H9 (cell line): ENCODE measurements around the gene FTH1. TPM values are rescaled to one million over a fixed set of nuclear protein-coding genes. Genes with fewer than 3 reads are reported as not detected.

Experiments used
- DNase-seq: peaks from one replicate; pipeline ENCODE4 v3.0.0-alpha.2; 2017
- H2AFZ ChIP-seq: one replicate; pipeline ENCODE4 v1.6.1; 2013; ENCODE audit warnings: mild to moderate bottlenecking, low read length, control low read depth, moderate library complexity
- H2AK5ac ChIP-seq: 2 replicates; pipeline ENCODE4 v1.6.1; 2013; ENCODE audit warnings: low read length, control low read depth, mixed read lengths; ENCODE audit not compliant: insufficient read length
- H2BK120ac ChIP-seq: one replicate; pipeline ENCODE4 v1.6.1; 2013; ENCODE audit warnings: low read depth, mild to moderate bottlenecking, low read length, control low read depth, inconsistent platforms; ENCODE audit not compliant: poor library complexity, severe bottlenecking
- H2BK12ac ChIP-seq: 2 replicates; pipeline ENCODE4 v1.6.1; 2013; ENCODE audit warnings: low read length, control low read depth, mixed read lengths, low read depth; ENCODE audit not compliant: insufficient read length
- H2BK15ac ChIP-seq: 2 replicates; pipeline ENCODE4 v1.6.1; 2013; ENCODE audit warnings: low read depth, low read length, control low read depth
- H2BK20ac ChIP-seq: one replicate; pipeline ENCODE4 v1.6.1; 2013; ENCODE audit warnings: low read depth, mild to moderate bottlenecking, low read length, control low read depth, inconsistent platforms; ENCODE audit not compliant: poor library complexity, severe bottlenecking
- H2BK5ac ChIP-seq: 2 replicates; pipeline ENCODE4 v1.6.1; 2013; ENCODE audit warnings: low read length, control low read depth, mixed read lengths; ENCODE audit not compliant: insufficient read length
- H3K14ac ChIP-seq: 2 replicates; pipeline ENCODE4 v1.6.1; 2013; ENCODE audit warnings: low read length, control low read depth; ENCODE audit not compliant: insufficient read depth
- H3K18ac ChIP-seq: 2 replicates; pipeline ENCODE4 v1.6.1; 2013; ENCODE audit warnings: low read depth, mild to moderate bottlenecking, mixed read lengths, low read length, control low read depth; ENCODE audit not compliant: insufficient read length
- H3K23ac ChIP-seq: 2 replicates; pipeline ENCODE4 v1.6.1; 2013; ENCODE audit warnings: low read length, control low read depth, mixed read lengths, low read depth; ENCODE audit not compliant: insufficient read length
- H3K23me2 ChIP-seq: 2 replicates; pipeline ENCODE4 v1.6.1; 2013; ENCODE audit warnings: low read depth, mild to moderate bottlenecking, mixed read lengths, low read length, control low read depth; ENCODE audit not compliant: insufficient read length, poor library complexity, severe bottlenecking
- H3K27ac ChIP-seq: 2 replicates; pipeline ENCODE4 v1.5.1; 2013; ENCODE audit warnings: low read length, control low read depth, mixed read lengths, low read depth; ENCODE audit not compliant: insufficient read length
- H3K27me3 ChIP-seq: 2 replicates; pipeline ENCODE4 v1.6.1; 2013; ENCODE audit warnings: low read length, control low read depth, inconsistent platforms; ENCODE audit not compliant: insufficient read depth
- H3K4ac ChIP-seq: 2 replicates; pipeline ENCODE4 v1.6.1; 2013; ENCODE audit warnings: low read depth, mild to moderate bottlenecking, control low read depth, inconsistent platforms, low read length, moderate library complexity
- H3K4me1 ChIP-seq: 2 replicates; pipeline ENCODE4 v1.6.1; 2013; ENCODE audit warnings: low read length, control low read depth, inconsistent platforms; ENCODE audit not compliant: insufficient read depth
- H3K4me2 ChIP-seq: 2 replicates; pipeline ENCODE4 v1.6.1; 2013; ENCODE audit warnings: low read length, control low read depth, mixed read lengths; ENCODE audit not compliant: insufficient read length, insufficient read depth
- H3K56ac ChIP-seq: 2 replicates; pipeline ENCODE4 v1.6.1; 2013; ENCODE audit warnings: low read depth, mild to moderate bottlenecking, mixed read lengths, low read length, control low read depth; ENCODE audit not compliant: insufficient read length
- H3K79me1 ChIP-seq: 2 replicates; pipeline ENCODE4 v1.6.1; 2013; ENCODE audit warnings: low read depth, mild to moderate bottlenecking, moderate library complexity, low read length, control low read depth, inconsistent platforms; ENCODE audit not compliant: insufficient read depth, poor library complexity, severe bottlenecking
- H3K79me2 ChIP-seq: 2 replicates; pipeline ENCODE4 v1.6.1; 2013; ENCODE audit warnings: low read length, control low read depth, inconsistent platforms; ENCODE audit not compliant: insufficient read depth
- H3K9ac ChIP-seq: 2 replicates; pipeline ENCODE4 v1.6.1; 2013; ENCODE audit warnings: low read length, control low read depth, mixed read lengths; ENCODE audit not compliant: insufficient read length; ENCODE audit errors: extremely low read depth
- H3K9me3 ChIP-seq: one replicate; pipeline ENCODE4 v1.6.1; 2013; ENCODE audit warnings: low read depth, low read length, inconsistent platforms; ENCODE audit not compliant: control insufficient read depth
- H3T11ph ChIP-seq: one replicate; pipeline ENCODE4 v1.6.1; 2013; ENCODE audit warnings: mild to moderate bottlenecking, low read length, control low read depth, inconsistent platforms
- H4K20me1 ChIP-seq: one replicate; pipeline ENCODE4 v1.6.1; 2013; ENCODE audit not compliant: control insufficient read depth, insufficient read length, insufficient read depth
- H4K5ac ChIP-seq: 2 replicates; pipeline ENCODE4 v1.6.1; 2013; ENCODE audit warnings: low read depth, mild to moderate bottlenecking, mixed read lengths, low read length, control low read depth; ENCODE audit not compliant: insufficient read length
- H4K8ac ChIP-seq: replicated peaks from 2 replicates; pipeline ENCODE4 v1.6.1; 2013; ENCODE audit warnings: low read length, control low read depth, mixed read lengths, low read depth; ENCODE audit not compliant: insufficient read length
- H4K91ac ChIP-seq: 2 replicates; pipeline ENCODE4 v1.6.1; 2013; ENCODE audit warnings: low read depth, mild to moderate bottlenecking, moderate library complexity, mixed read lengths, low read length, control low read depth; ENCODE audit not compliant: insufficient read length
- H3K27ac Mint-ChIP-seq, 3 experiments: 2 replicates in 2 of 3; 3 replicates in 1 of 3; pipeline ENCODE4 v1.8.0; 2020 to 2021; ENCODE audit warnings: mixed read lengths in 3 of 3, mild to moderate bottlenecking in 1 of 3, moderate library complexity in 1 of 3
- H3K27me3 Mint-ChIP-seq: 2 replicates; pipeline ENCODE4 v1.8.0; 2021; ENCODE audit warnings: low read depth, mild to moderate bottlenecking, moderate library complexity, mixed read lengths
- H3K36me3 Mint-ChIP-seq, 3 experiments: 2 replicates in 2 of 3; 3 replicates in 1 of 3; pipeline ENCODE4 v1.8.0; 2020 to 2021; ENCODE audit warnings: low read depth in 3 of 3, mixed read lengths in 3 of 3; ENCODE audit not compliant: insufficient read depth in 1 of 3
- H3K4me1 Mint-ChIP-seq, 2 experiments: 2 replicates each; pipeline ENCODE4 v1.8.0; 2020; ENCODE audit warnings: mixed read lengths in 2 of 2
- H3K4me3 Mint-ChIP-seq, 2 experiments: 2 replicates in 1 of 2; 3 replicates in 1 of 2; pipeline ENCODE4 v1.8.0; 2020 to 2021; ENCODE audit warnings: mild to moderate bottlenecking in 2 of 2, mixed read lengths in 2 of 2, moderate library complexity in 1 of 2
- H3K9me3 Mint-ChIP-seq, 2 experiments: 2 replicates in 1 of 2; 3 replicates in 1 of 2; pipeline ENCODE4 v1.8.0; 2020; ENCODE audit warnings: mild to moderate bottlenecking in 2 of 2, mixed read lengths in 2 of 2, moderate library complexity in 1 of 2
- WGBS: extraction: QIAGEN DNeasy Blood & Tissue Kit; methylation state at CpG from one replicate; pipeline ENCODE4 v1.1.7; 2013; ENCODE audit warnings: missing lambda C conversion rate, low lambda C conversion rate, mixed read lengths; ENCODE audit not compliant: insufficient read length; ENCODE audit errors: extremely low coverage; 5-methylcytosine and 5-hydroxymethylcytosine counted together
- total RNA-seq: library from RNA; stranded (reverse); gene quantifications from 2 replicates; pipeline ENCODE4 v1.2.1, GENCODE V29; 2021
- TF ChIP-seq, protein P1 (sequence below): fragments of 200-600 bp; sonication (generic); conservative IDR thresholded peaks from 3 replicates; pipeline ENCODE4 v1.8.0; 2021; ENCODE audit warnings: antibody characterized with exemption, mild to moderate bottlenecking

Gene FTH1
- total RNA-seq, 1 experiment from 2014 or later, result 1,505 TPM

GRCh38 chr11:61956191-61957020 lies 11.0 kb downstream of the FTH1 start:
- Histone ChIP-seq H3K79me2 (no peaks in the 10 kb centered on the region), H3K4me1 (no peaks in the 10 kb centered on the region), H2AFZ (no peak overlapping the region), H3K18ac (no peak overlapping the region), H2AK5ac (no peak overlapping the region), H2BK15ac (no peak overlapping the region), H3K9me3 (no peaks in the 10 kb centered on the region), H3K4me2 (peak overlapping the region; percentile 31), H3K14ac (no peak overlapping the region), H3K27ac (no peak overlapping the region), H3K4ac (no peak overlapping the region), H2BK5ac (no peak overlapping the region), H4K91ac (no peak overlapping the region), H2BK120ac (no peak overlapping the region), H3K27me3 (no peaks in the 10 kb centered on the region), H3K9ac (no peak overlapping the region), H4K20me1 (no peaks in the 10 kb centered on the region), H4K5ac (no peak overlapping the region), H3K56ac (no peak overlapping the region), H2BK20ac (no peak overlapping the region), H3K23me2 (peaks cover 8% of the 10 kb centered on the region), H3K23ac (no peak overlapping the region), H3K79me1 (no peaks in the 10 kb centered on the region), H2BK12ac (no peak overlapping the region), H4K8ac (no peak overlapping the region), H3T11ph (no peak overlapping the region)
- no peak overlapping the region; a peak in 1 of 7 replicates for H3K27ac Mint-ChIP-seq
- H3K4me3 Mint-ChIP-seq, result peak overlapping the region; percentile 51 to 77
- H3K27me3 Mint-ChIP-seq, result peaks cover 31% of the 10 kb centered on the region
- DNase-seq, result no peak
- no peaks in the 10 kb centered on the region for H3K36me3 Mint-ChIP-seq
- no peaks in the 10 kb centered on the region for H3K9me3 Mint-ChIP-seq
- TF ChIP-seq, protein P1, sequence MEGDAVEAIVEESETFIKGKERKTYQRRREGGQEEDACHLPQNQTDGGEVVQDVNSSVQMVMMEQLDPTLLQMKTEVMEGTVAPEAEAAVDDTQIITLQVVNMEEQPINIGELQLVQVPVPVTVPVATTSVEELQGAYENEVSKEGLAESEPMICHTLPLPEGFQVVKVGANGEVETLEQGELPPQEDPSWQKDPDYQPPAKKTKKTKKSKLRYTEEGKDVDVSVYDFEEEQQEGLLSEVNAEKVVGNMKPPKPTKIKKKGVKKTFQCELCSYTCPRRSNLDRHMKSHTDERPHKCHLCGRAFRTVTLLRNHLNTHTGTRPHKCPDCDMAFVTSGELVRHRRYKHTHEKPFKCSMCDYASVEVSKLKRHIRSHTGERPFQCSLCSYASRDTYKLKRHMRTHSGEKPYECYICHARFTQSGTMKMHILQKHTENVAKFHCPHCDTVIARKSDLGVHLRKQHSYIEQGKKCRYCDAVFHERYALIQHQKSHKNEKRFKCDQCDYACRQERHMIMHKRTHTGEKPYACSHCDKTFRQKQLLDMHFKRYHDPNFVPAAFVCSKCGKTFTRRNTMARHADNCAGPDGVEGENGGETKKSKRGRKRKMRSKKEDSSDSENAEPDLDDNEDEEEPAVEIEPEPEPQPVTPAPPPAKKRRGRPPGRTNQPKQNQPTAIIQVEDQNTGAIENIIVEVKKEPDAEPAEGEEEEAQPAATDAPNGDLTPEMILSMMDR, result no peak
- H3K4me1 Mint-ChIP-seq, result peaks cover 0 to 10% of the 10 kb centered on the region in 2 experiments; a peak in 1 of 4 replicates
- WGBS, result no CpG with 5 or more reads among the region's 20 CpGs
